Measurements from ENCODE around the gene IL36B. TPM values are rescaled to one million over a fixed set of nuclear protein-coding genes. Genes with fewer than 3 reads are reported as not detected.

IL36B gene
- total RNA-seq, 2 donors from 2014 or later, result not detected

DNA sequence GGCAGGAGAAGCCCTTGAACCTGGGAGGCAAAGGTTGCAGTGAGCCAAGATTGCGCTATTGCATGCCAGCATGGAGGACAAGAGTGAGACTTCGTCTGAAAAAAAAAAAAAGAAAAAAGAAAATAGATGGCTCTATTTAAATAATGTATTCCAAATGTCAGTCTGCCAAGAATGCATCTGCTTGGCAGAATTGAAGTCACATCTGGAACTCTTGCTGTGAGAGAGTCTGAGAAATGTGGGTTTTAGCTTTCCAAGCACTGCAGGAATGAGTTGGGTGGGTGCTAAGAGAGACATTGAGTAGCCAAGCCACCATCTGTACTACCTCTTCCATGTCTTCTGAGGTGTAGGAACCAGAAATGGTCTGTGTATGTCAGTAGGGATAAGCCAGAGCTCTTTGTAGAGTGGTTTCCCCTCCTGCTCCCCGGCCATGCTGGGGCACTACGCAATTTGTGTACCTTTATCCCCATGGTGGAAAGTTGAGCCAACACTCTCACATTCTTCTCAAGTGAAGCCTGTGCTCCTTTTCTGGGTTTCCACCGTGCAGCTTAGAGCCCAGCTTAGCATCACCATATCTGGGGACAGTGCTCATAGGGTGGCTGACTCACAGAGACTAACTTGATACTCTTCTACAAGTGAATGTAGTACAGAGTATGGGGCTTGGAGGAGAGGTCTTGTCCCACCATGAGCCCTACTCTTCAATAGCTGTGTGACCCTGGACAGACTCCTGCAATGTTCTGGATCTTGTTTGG lies 40.4 kb upstream of the IL36B start:
- Histone ChIP-seq H3K4me1 (no peaks in the 10 kb centered on the region), H3K9me3 (no peaks in the 10 kb centered on the region), H3K27ac (no peak overlapping the region), H3K27me3 (no peaks in the 10 kb centered on the region), H3K36me3 (no peaks in the 10 kb centered on the region), H3K4me3 (no peak overlapping the region)
- TF ChIP-seq CTCF (IDR thresholded peaks at IDR 0.05), result no peak
- DNase-seq (ENCODE audit: low spot score), result no peak

DNA sequence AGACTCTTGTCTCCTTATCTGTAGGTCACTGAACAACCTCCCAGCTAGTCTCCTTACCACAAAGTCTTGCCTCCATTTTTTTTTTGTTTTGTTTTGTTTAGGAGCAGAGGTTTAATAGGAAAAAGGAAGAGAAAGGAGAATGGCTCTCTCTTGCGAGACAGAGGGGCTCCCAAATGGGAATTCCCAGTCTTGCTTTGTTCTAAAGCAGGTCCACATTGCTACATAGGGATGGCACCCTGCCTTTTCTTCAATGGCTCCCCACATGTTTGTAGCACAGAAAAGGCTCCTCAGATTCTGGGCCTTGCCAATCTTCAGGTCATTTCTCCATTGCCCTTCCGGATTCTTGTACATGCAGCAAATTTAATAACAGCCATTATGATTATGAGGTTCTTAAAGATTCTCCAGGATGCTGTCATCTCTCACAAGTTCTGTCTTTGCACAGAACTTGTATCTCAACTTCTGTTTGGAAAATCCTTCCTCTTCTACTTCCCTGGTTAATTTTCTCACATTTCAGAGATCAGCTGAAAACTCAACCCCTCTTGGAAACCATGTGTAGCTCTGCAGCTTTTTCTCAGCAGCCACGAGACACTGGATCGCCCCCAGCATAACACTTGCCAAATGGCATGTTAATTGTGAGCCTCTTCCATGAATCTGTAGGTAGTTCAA lies 38.7 kb upstream of the IL36B start:
- DNase-seq (ENCODE audit: low spot score), result no peak
- Histone ChIP-seq H3K27me3 (no peaks in the 10 kb centered on the region), H3K4me1 (no peaks in the 10 kb centered on the region), H3K36me3 (no peaks in the 10 kb centered on the region), H3K9me3 (no peaks in the 10 kb centered on the region), H3K27ac (no peak overlapping the region), H3K4me3 (no peak overlapping the region)
- TF ChIP-seq CTCF (IDR thresholded peaks at IDR 0.05), result no peak

DNA sequence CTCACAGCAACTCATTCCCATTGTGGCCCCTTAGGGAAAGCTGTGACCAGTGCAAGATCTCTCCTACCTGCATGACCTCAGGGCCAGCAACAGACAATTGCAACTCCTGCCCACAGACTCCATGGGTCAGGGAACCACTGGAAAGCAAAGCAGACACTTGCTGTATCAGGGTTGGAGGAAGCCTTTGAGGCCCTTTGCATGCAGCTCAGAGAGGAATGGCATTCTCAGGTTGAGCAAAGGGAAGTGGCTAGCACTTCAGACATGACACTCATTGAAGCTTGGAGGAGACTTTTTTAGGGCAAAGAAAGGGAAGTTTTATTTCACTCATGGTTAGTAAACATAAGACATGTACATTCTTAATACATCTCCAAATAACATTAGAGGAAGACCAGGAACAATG lies 37.2 kb upstream of the IL36B start:
- H3K4me3 ChIP-seq, result no peak overlapping the region
- H3K9me3 ChIP-seq, result no peaks in the 10 kb centered on the region
- H3K27me3 ChIP-seq, result no peaks in the 10 kb centered on the region
- DNase-seq (ENCODE audit: low spot score), result no peak
- no peaks in the 10 kb centered on the region for H3K36me3 ChIP-seq
- H3K27ac ChIP-seq, result no peak overlapping the region
- no peak for TF ChIP-seq CTCF (IDR thresholded peaks at IDR 0.05)
- no peaks in the 10 kb centered on the region for H3K4me1 ChIP-seq

DNA sequence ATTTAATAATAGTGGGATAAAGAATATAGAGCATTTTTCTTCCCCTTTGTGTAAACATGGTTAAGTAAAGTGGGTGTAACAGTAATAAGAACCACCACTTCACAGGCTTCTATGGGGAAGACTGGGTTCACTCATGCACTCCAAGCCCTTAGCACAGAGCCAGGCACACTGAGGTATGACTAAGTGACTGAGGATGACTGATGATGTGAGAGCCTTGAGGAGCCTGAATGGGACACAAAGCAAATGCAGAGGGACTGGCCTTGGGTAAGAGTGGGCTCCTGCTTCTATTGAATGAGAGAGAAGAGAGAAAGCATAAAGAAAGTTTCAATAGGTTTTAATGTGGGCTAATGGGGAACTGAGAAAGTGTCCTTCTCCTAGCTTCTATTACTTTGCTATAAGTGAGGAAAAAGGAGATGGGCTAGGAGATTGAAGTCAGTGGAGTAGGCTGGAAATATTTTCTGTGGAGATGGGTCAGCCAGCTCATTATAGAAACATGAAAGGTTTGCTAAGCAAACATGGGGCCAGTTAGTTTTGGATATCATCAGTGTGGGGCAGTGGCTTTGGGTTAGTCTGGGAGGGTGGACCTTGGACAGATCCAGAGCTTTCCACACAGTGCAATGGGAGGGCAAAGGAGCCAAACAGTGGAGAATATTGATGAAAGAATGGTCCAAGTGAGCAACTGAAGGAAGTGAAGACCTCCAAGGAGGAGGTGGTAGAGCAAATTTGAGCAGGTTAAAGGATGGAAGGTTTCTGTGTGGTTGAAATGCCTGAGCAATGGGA lies 35.7 kb upstream of the IL36B start:
- no peaks in the 10 kb centered on the region for H3K36me3 ChIP-seq
- H3K27ac ChIP-seq, result no peak overlapping the region
- no peaks in the 10 kb centered on the region for H3K9me3 ChIP-seq
- no peaks in the 10 kb centered on the region for H3K4me1 ChIP-seq
- no peak overlapping the region for H3K4me3 ChIP-seq
- no peak for TF ChIP-seq CTCF (IDR thresholded peaks at IDR 0.05)
- no peak for DNase-seq (ENCODE audit: low spot score)
- no peaks in the 10 kb centered on the region for H3K27me3 ChIP-seq

- Histone ChIP-seq H3K4me3 (no peak overlapping the region), H3K4me1 (no peaks in the 10 kb centered on the region), H3K36me3 (no peaks in the 10 kb centered on the region), H3K27ac (no peak overlapping the region), H3K27me3 (no peaks in the 10 kb centered on the region), H3K9me3 (no peaks in the 10 kb centered on the region)
- no peak for TF ChIP-seq CTCF (IDR thresholded peaks at IDR 0.05)
- no peak for DNase-seq (ENCODE audit: low spot score)
Measured at GRCh38 chr2:113085542-113085941, 32.9 kb upstream of the IL36B start.

Measured in right atrium auricular region (tissue), 2 donors.